GM20431 (cell line): ENCODE results near the gene ZDHHC14.
"Not testable (repeated sequence)": the region's sequence is repeated elsewhere in the genome, so short reads cannot be mapped to it uniquely, and the experiment has no call there.

Source experiments
- in situ Hi-C: fragments of 300-500 bp; cut with MseI, MboI; formaldehyde crosslinking; loops from one replicate; pipeline ENCODE4 v1.15.0; 2020; ENCODE audit warnings: low sequenced_read_pairs; ENCODE audit not compliant: unreplicated experiment

The ZDHHC14 gene

DNA sequence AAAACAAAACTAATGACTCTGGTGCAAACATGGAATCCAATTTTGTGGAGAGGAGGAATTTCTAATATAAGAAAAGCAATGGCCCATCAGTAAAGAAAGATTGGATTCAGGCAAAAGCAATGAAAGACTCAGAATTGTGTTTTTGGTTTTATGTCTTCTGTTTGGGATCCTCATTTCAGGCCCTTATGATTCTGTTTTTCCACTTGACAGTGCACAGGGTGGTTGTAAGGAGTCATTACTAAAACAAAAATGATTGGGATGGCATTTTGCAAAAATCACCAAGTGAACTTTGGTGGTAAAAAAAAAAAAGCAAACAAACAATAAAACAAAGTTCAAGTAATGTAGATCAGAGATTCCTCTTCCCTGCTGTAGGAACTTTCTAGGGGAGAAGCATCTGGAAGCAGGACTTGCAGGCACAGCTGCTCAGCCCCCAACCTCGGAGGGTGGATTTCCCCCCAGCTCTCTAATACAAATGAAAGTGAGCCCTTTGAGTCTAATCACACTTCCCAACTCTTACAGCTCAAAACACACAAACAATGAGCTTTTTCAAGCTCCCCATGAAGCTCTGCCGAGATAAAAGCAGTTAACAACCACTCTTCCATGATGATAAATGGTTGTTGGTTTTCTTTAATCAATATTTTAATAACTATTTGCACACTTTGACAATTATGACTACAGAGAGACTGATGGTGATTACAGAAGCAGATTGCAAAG lies 177.7 kb downstream of the ZDHHC14 start:
- in situ Hi-C loops = no loop called here

GRCh38 chr6:157559201-157559756 lies 178.3 kb downstream of the ZDHHC14 start:
- in situ Hi-C loops = no loop called here

- in situ Hi-C loops = not testable (repeated sequence)
Observed at GRCh38 chr6:157560063-157560462, 179.1 kb downstream of the ZDHHC14 start.

GRCh38 chr6:157560691-157561413 lies 179.9 kb downstream of the ZDHHC14 start:
- in situ Hi-C loops = no loop called here

DNA sequence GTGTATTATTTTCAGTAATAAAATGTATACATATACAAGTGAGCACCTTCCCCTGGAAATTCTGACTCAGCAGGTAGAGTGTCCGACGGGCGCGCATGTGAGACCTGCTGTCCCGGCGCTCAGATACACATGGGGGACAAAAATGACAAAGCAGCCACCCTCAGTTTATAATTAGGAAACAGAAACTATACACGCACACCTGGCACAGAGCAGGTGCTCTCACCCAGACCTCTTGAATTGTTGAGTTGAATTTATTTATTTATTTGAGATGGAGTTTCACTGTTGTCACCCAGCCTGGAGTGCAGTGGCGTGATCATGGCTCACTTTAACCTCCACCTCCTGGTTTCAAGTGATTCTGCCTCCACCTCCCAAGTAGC lies 180.4 kb downstream of the ZDHHC14 start:
- in situ Hi-C loops = no loop called here

- in situ Hi-C loops = no loop called here
Observed at GRCh38 chr6:157561929-157562810, 181.2 kb downstream of the ZDHHC14 start.

- in situ Hi-C loops = no loop called here
Observed at GRCh38 chr6:157562997-157563396, 182.0 kb downstream of the ZDHHC14 start.

DNA sequence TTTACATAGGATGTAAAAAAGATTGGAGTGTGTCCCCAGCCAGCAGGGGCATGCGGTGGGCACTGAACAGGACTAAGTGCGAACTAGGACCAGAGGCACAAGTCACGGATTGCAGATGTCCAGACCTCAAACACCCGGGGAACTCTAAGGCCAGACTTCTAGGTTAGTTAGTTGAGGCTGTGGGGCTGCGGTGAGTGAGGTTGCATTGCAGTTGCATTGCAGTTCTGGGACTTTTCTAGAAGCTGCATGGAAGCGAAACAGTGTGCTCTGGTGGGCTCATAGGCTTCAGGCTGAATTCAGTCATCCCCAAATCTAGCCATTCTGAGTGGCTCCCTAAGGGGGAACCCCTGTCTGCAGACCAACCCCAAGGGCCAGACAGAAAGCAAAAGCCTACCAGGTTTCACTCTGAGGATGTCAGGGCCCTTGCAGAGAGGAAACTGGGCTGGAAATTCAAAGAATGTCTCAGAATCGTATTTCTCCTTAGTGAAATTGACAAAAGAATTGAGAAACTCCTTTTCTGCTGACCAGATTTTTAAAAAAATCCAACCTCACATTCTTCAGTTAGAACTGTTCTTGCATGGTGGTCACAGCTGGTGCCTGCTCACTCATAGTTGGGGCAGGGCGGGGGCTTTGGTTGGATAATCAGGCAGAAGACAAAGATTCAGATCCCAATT lies 182.8 kb downstream of the ZDHHC14 start:
- in situ Hi-C loops = no loop called here

DNA sequence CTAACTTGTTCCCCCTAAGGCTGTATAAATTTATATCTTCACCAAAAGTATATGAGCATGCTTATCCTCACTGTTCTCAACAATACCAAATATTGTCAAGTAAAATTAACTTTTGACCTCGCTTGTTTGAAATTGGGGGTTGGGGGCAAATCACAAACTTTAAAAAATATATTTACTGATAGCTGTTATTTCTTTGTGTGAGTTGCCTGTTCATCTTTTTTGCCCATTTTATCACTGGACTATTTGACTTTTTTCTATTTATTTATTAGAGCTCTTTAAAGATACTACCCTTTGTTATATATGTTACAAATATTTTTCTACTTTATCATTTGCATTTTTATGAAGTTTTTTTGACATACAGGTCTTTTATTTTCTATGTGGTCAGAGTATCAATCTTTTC lies 187.7 kb downstream of the ZDHHC14 start:
- in situ Hi-C loops = no loop called here

GRCh38 chr6:157569543-157569942 lies 188.6 kb downstream of the ZDHHC14 start:
- in situ Hi-C loops = no loop called here

GRCh38 chr6:157570104-157570503 lies 189.1 kb downstream of the ZDHHC14 start:
- in situ Hi-C loops = no loop called here

GRCh38 chr6:157570752-157571151 lies 189.8 kb downstream of the ZDHHC14 start:
- in situ Hi-C loops = no loop called here

DNA sequence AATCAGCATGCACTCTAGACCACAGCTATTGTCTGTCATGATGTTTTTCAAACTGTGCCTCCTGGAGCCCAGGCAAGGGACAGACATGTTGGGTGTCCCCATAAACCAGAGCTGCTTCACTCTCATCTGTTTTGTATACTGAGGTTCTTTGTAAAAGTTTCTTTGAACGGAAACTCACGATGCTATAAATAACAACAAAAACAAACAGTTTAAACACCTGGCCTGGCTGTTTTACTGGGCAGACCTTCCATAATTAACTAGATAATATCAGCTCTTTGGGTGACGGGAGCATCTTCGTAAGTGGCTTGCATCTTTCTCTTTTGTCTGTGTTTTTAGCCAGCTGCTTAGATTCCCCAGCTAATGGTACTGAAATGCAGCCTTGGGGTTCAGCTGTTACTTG lies 190.3 kb downstream of the ZDHHC14 start:
- in situ Hi-C loops = no loop called here

- in situ Hi-C loops = no loop called here
Observed at GRCh38 chr6:157571950-157572349, 191.0 kb downstream of the ZDHHC14 start.

DNA sequence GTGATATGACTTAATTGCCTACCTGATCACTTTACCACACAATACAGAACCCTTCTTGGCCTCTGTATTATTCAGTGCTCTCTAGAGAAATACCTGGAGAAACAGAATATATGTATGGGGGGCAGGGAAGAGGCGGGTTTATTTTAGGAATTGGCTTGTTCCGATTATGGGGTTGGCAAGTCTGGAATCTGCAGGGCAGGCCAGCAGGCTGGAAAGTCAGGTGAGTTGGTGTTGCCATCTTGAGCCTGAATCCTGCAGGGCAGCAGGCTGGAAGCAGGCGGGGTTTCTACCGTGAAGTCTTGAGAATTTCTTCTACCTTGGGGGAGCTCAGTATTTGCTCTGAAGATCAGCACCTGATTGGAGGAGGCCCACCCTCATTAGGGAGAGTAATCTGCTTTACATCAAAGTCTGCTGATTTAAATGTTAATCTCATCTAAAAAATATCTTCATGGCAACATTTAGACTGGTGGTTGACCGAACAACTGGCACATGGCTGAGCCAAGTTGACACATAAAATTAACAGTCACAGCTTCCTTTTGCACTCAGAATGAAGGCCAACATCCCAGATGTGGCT lies 193.9 kb downstream of the ZDHHC14 start:
- in situ Hi-C loops = no loop called here

DNA sequence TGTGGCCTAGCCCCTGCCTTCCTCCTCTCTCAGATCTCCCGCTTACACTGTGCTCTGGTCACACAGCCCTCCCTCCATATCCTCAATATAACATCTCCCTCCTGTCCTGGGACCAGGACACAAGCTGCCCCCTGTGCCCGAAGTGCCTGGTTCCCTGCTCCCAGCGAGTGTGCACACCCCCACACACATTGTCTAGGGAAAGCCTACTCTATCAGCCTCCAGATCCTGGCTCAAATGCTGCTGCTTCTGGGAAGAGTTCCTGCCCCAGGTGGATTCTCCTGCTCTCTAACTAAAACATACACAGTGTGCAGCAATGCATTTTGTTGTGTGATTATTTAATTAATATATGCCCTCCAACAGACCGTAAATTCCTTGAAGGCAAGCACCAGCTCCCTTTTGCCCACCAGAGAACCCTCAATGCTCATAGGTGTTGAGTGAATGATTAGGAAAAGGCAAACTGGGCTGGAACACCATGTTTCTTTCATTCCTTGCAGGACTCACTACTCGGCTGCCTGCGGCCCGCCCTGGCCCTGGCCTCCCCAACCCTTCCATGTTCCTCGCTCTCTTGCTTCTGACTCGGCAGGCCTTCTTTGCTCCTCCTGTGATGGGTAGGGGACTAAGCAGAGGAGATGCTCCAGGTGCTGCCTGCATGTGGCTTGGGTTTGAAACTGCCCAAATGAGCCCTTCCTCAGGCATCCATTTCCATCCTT lies 194.6 kb downstream of the ZDHHC14 start:
- in situ Hi-C loops = no loop called here

- in situ Hi-C loops = not testable (repeated sequence)
Observed at GRCh38 chr6:157576991-157577390, 196.0 kb downstream of the ZDHHC14 start.

- in situ Hi-C loops = not testable (repeated sequence)
Observed at GRCh38 chr6:157578527-157578926, 197.5 kb downstream of the ZDHHC14 start.

GRCh38 chr6:157579467-157580031 lies 198.6 kb downstream of the ZDHHC14 start:
- in situ Hi-C loops = no loop called here
